Ovary (tissue), 9 donors: ENCODE measurements around the gene GLYATL3. TPM values are rescaled to one million over a fixed set of nuclear protein-coding genes. Genes with fewer than 3 reads are reported as not detected.

Experiments used
- DNase-seq, 5 donors: peaks; one replicate each; pipeline ENCODE4 v3.0.0-alpha.2; 2019 to 2020
- H3K27ac ChIP-seq, 2 donors: fragments of 200-600 bp; one replicate each; pipeline versions ENCODE4 v1.5.1 to v1.8.0; 2019 to 2022
- H3K27me3 ChIP-seq: fragments of 200-600 bp; one replicate; pipeline ENCODE4 v1.8.0; 2022
- H3K36me3 ChIP-seq: fragments of 200-600 bp; sonication (generic); one replicate; pipeline ENCODE4 v1.5.1; 2019
- H3K4me1 ChIP-seq: one replicate; pipeline ENCODE4 v1.8.1; 2013; ENCODE audit warnings: mild to moderate bottlenecking, moderate library complexity; ENCODE audit not compliant: insufficient read depth
- H3K4me3 ChIP-seq: fragments of 200-600 bp; sonication (generic); one replicate; pipeline ENCODE4 v1.5.1; 2017
- H3K9me3 ChIP-seq, 2 donors: fragments of 200-600 bp in 1 of 2; sonication (generic) in 1 of 2; one replicate each; pipeline versions ENCODE4 v1.5.1 to v1.8.1; 2013 to 2019; ENCODE audit warnings: mild to moderate bottlenecking in 1 of 2, moderate library complexity in 1 of 2
- CTCF ChIP-seq, 3 donors: fragments of 450-650 bp in 2 of 3; fragments of 200-600 bp in 1 of 3; IDR thresholded peaks; one replicate each; pipeline versions ENCODE4 v1.5.1 to v1.8.0; 2016 to 2022; ENCODE audit warnings: antibody characterized with exemption in 3 of 3, mild to moderate bottlenecking in 1 of 3
- EP300 ChIP-seq: sonication (generic); formaldehyde crosslinking; IDR thresholded peaks from one replicate; pipeline ENCODE4 v1.6.1; 2017; ENCODE audit warnings: antibody characterized with exemption
- POLR2A ChIP-seq: fragments of 450-650 bp; IDR thresholded peaks from one replicate; pipeline ENCODE4 v1.6.1; 2017; ENCODE audit warnings: antibody characterized with exemption, mild to moderate bottlenecking, moderate library complexity
- WGBS, 3 donors: extraction: QIAGEN DNeasy Blood & Tissue Kit in 1 of 3; methylation state at CpG; one replicate each; pipeline versions ENCODE4 v1.1.5 to v1.1.7; 2013 to 2017; 5-methylcytosine and 5-hydroxymethylcytosine counted together
- intact Hi-C, 4 donors: fragments of 100-400 bp; cut with DNase I; formaldehyde crosslinking; loops; one replicate each; pipeline versions ENCODE4 v1.11.0 to v1.15.1; 2022 to 2023
- polyA plus RNA-seq, 2 donors: library from polyadenylated mRNA; stranded (reverse); fragments of 200-250 nt in 1 of 2; fragments of 350-450 nt in 1 of 2; fragmentation: Illumina TruSeq in 1 of 2; extraction: RNeasy Lipid Tissue Mini Kit (QIAGEN cat#74804) in 1 of 2; gene quantifications; one replicate each; pipeline ENCODE4 v1.2.3, GENCODE V29; 2013 to 2014
- total RNA-seq, 7 donors: library from RNA; depleted of rRNA in 2 of 7; stranded (reverse); fragments of >200 nt in 2 of 7; fragmentation: NEBNext Ultra II Directional in 3 of 7; extraction: Animal tissue kit (Norgen Biotek cat#: 25700) in 3 of 7; gene quantifications; one replicate each; pipeline versions ENCODE4 v1.1.0 to v1.2.4, GENCODE V29; 2016 to 2023
- donor health status: DM: no; HTN: no; CAD: no; lungs with moderate emphysema.
- donor health status: DM: no; HTN: no; CAD: no.
- donor health status: Bipolar disorder and iron deficiency.
- donor health status: DM: yes; HTN: yes; CAD: no.
- donor health status: DM: no; HTN: no; CAD: no.
- donor health status: DM: yes; HTN: yes; CAD: no.

GLYATL3 gene
- total and polyA plus RNA-seq, 9 donors, result not detected

GRCh38 chr6:49523901-49524300 lies 24.2 kb downstream of the GLYATL3 start:
- WGBS, 3 donors, result 90 to 96% (median 91%) methylated on average over 1 of the region's 1 CpG
- TF ChIP-seq POLR2A, result no peak
- TF ChIP-seq EP300, result no peak
- TF ChIP-seq CTCF (IDR thresholded peaks at IDR 0.05), result no peak
- H3K36me3 ChIP-seq, result no peaks in the 10 kb centered on the region
- H3K9me3 ChIP-seq, result no peaks in the 10 kb centered on the region
- no peak for DNase-seq
- no peak overlapping the region for H3K27ac ChIP-seq
- no peaks in the 10 kb centered on the region for H3K27me3 ChIP-seq
- no peaks in the 10 kb centered on the region for H3K4me1 ChIP-seq
- H3K4me3 ChIP-seq, result no peak overlapping the region
- intact Hi-C loops, result no loop called here

- TF ChIP-seq POLR2A (no peak), CTCF (IDR thresholded peaks at IDR 0.05) (no peak), EP300 (no peak)
- no peaks in the 10 kb centered on the region for H3K4me1 ChIP-seq
- H3K36me3 ChIP-seq, result no peaks in the 10 kb centered on the region
- H3K9me3 ChIP-seq, result no peaks in the 10 kb centered on the region
- WGBS, 3 donors, result 78 to 86% (median 82%) methylated on average over 7 of the region's 7 CpGs
- intact Hi-C loops, result no loop called here
- DNase-seq, result no peak
- H3K27me3 ChIP-seq, result no peaks in the 10 kb centered on the region
- no peak overlapping the region for H3K27ac ChIP-seq
- no peak overlapping the region for H3K4me3 ChIP-seq
Observed at GRCh38 chr6:49524541-49524940, 24.8 kb downstream of the GLYATL3 start.

- Histone ChIP-seq H3K4me1 (no peaks in the 10 kb centered on the region), H3K36me3 (no peaks in the 10 kb centered on the region), H3K27me3 (no peaks in the 10 kb centered on the region), H3K9me3 (no peaks in the 10 kb centered on the region), H3K27ac (no peak overlapping the region), H3K4me3 (no peak overlapping the region)
- WGBS, 3 donors, result 78 to 80% (median 79%) methylated on average over 12 of the region's 12 CpGs
- intact Hi-C loops, result no loop called here
- no peak for DNase-seq
- TF ChIP-seq CTCF (IDR thresholded peaks at IDR 0.05) (no peak), POLR2A (no peak)
Observed at GRCh38 chr6:49526598-49526997, 26.9 kb downstream of the GLYATL3 start.

- Histone ChIP-seq H3K4me3 (no peak overlapping the region), H3K4me1 (no peaks in the 10 kb centered on the region), H3K36me3 (no peaks in the 10 kb centered on the region), H3K27ac (no peak overlapping the region), H3K9me3 (no peaks in the 10 kb centered on the region), H3K27me3 (no peaks in the 10 kb centered on the region)
- intact Hi-C loops, result no loop called here
- WGBS, 3 donors, result 35 to 50% (median 48%) methylated on average over 1 of the region's 1 CpG
- TF ChIP-seq EP300 (no peak), POLR2A (no peak), CTCF (IDR thresholded peaks at IDR 0.05) (no peak)
- no peak for DNase-seq
Observed at GRCh38 chr6:49527320-49527719, 27.6 kb downstream of the GLYATL3 start.

GRCh38 chr6:49528571-49528970 lies 28.8 kb downstream of the GLYATL3 start:
- Histone ChIP-seq H3K4me3 (no peak overlapping the region), H3K9me3 (no peaks in the 10 kb centered on the region), H3K4me1 (no peaks in the 10 kb centered on the region), H3K36me3 (no peaks in the 10 kb centered on the region), H3K27ac (no peak overlapping the region), H3K27me3 (no peaks in the 10 kb centered on the region)
- 47 to 54% (median 53%) methylated on average over 3 of the region's 3 CpGs for WGBS, 3 donors
- no peak for DNase-seq
- intact Hi-C loops, result no loop called here
- TF ChIP-seq CTCF (IDR thresholded peaks at IDR 0.05) (no peak), EP300 (no peak), POLR2A (no peak)
